ENCODE results near the gene DUXB.

DUXB gene

GRCh38 chr16:75658175-75658574, 43.1 kb downstream of the DUXB start:
- no peak for DNase-seq

- no peak for DNase-seq
Observed at GRCh38 chr16:75653922-75654321, 47.3 kb downstream of the DUXB start.

GRCh38 chr16:75648265-75649076, 52.8 kb downstream of the DUXB start:
- DNase-seq = peak in 1 of 2 experiments; percentile 4

GRCh38 chr16:75647492-75648264, 53.6 kb downstream of the DUXB start, which contains the start of the genes KARS1 and TERF2IP:
TSS of gene KARS1 (minus strand) at chr16:75647665. CDS start at chr16:75647639, 26 bp downstream.
TSS of gene TERF2IP (plus strand) at chr16:75647773. CDS start at chr16:75647883, 110 bp downstream.
- peak; percentile 11 to 89 for DNase-seq

GRCh38 chr16:75647112-75647491, 54.2 kb downstream of the DUXB start:
- DNase-seq = no peak

GRCh38 chr16:75644240-75645012, 56.8 kb downstream of the DUXB start:
- DNase-seq = no peak

Measured in cerebellar nuclear complex (tissue), 1 donor.